B cell (primary cell): ENCODE measurements around the gene CD300LD. TPM values are rescaled to one million over a fixed set of nuclear protein-coding genes. Genes with fewer than 3 reads are reported as not detected.
A peak's percentile ranks its signal among the peaks of the same experiment; 100 is the strongest.

Experiments used
- ATAC-seq: fragments of 200-7000 bp; cut with Tn5 transposase; one replicate; pipeline ENCODE4 v1.10.0; 2021; ENCODE audit warnings: low read depth, mild to moderate bottlenecking, moderate number of reproducible peaks, moderate library complexity
- CTCF ChIA-PET: fragments of 350-600 bp; sonication (Branson Sonifier 250); formaldehyde crosslinking; loops from one replicate; lab custom pipeline; 2021; ENCODE audit warnings: antibody characterized with exemption, inconsistent platforms; lab: Charles Lee
- POLR2A ChIA-PET: fragments of 350-600 bp; sonication (Branson Sonifier 250); formaldehyde crosslinking; loops from one replicate; lab custom pipeline; 2021; ENCODE audit warnings: antibody characterized with exemption; lab: Charles Lee
- DNase-seq: peaks from one replicate; pipeline ENCODE4 v3.0.0; 2013
- H2AFZ ChIP-seq: 2 replicates; pipeline ENCODE4 v1.6.1; 2012; ENCODE audit warnings: mild to moderate bottlenecking, low read depth, low read length; ENCODE audit not compliant: insufficient read depth, poor library complexity, severe bottlenecking
- H3K27ac ChIP-seq, 2 donors: 1 replicate in 1 of 2; 2 replicates in 1 of 2; pipeline ENCODE4 v1.5.1; 2012 to 2013; ENCODE audit warnings: low read length in 2 of 2, mild to moderate bottlenecking in 2 of 2, moderate library complexity in 1 of 2
- H3K27me3 ChIP-seq, 4 experiments: fragments of 200-600 bp in 1 of 4; sonication (generic) in 1 of 4; replicated peaks in 1 of 4; 1 replicate in 2 of 4; 2 replicates in 2 of 4; pipeline versions ENCODE4 v1.6.1 to v1.7.0; 2013 to 2016; ENCODE audit warnings: low read length in 3 of 4, mild to moderate bottlenecking in 2 of 4, mixed read lengths in 1 of 4, moderate library complexity in 1 of 4; ENCODE audit not compliant: insufficient read depth in 4 of 4, control insufficient read depth in 3 of 4; ENCODE audit errors: control extremely low read depth in 1 of 4
- H3K36me3 ChIP-seq, 2 experiments: replicated peaks in 1 of 2; 1 replicate in 1 of 2; 2 replicates in 1 of 2; pipeline versions ENCODE4 v1.6.1 to v1.7.1; 2013; ENCODE audit warnings: low read length in 1 of 2; ENCODE audit not compliant: insufficient read depth in 2 of 2, control insufficient read depth in 1 of 2; ENCODE audit errors: control extremely low read depth in 1 of 2, extremely low read depth in 1 of 2
- H3K4me1 ChIP-seq, 2 donors: fragments of 200-600 bp in 1 of 2; sonication (generic) in 1 of 2; 1 replicate in 1 of 2; 2 replicates in 1 of 2; pipeline versions ENCODE4 v1.5.1 to v1.6.1; 2013 to 2017; ENCODE audit warnings: low read length in 2 of 2; ENCODE audit not compliant: control insufficient read depth in 2 of 2, insufficient read depth in 2 of 2
- H3K4me2 ChIP-seq: replicated peaks from 2 replicates; pipeline ENCODE3; 2012; ENCODE audit warnings: mild to moderate bottlenecking, low read depth, low read length; ENCODE audit not compliant: poor library complexity, severe bottlenecking
- H3K4me3 ChIP-seq, 5 experiments: fragments of 200-600 bp in 1 of 5; sonication (generic) in 1 of 5; 1 replicate in 3 of 5; 2 replicates in 2 of 5; pipeline versions ENCODE4 v1.5.1 to v1.7.0; 2011 to 2016; ENCODE audit warnings: low read length in 4 of 5, mild to moderate bottlenecking in 4 of 5, low read depth in 2 of 5, control low read depth in 1 of 5, moderate library complexity in 1 of 5; ENCODE audit not compliant: insufficient read depth in 1 of 5; ENCODE audit errors: control extremely low read depth in 1 of 5, extremely low read depth in 1 of 5
- H3K79me2 ChIP-seq: fragments of 200-600 bp; sonication (generic); one replicate; pipeline ENCODE4 v1.6.0; 2016; ENCODE audit warnings: low read length; ENCODE audit not compliant: control insufficient read depth, insufficient read depth
- H3K9ac ChIP-seq: fragments of 200-600 bp; sonication (generic); 2 replicates; pipeline ENCODE4 v1.6.1; 2017; ENCODE audit warnings: mild to moderate bottlenecking, low read length, moderate library complexity
- H3K9me3 ChIP-seq, 3 donors: one replicate each; pipeline versions ENCODE4 v1.6.1 to v1.7.1; 2013; ENCODE audit warnings: low read length in 2 of 3; ENCODE audit not compliant: control insufficient read depth in 2 of 3, insufficient read depth in 1 of 3; ENCODE audit errors: control extremely low read depth in 1 of 3
- H4K20me1 ChIP-seq: 2 replicates; pipeline ENCODE4 v1.6.0; 2012; ENCODE audit warnings: mild to moderate bottlenecking, low read length; ENCODE audit not compliant: insufficient read depth, control insufficient read depth, poor library complexity, severe bottlenecking
- H3K27ac Mint-ChIP-seq: one replicate; pipeline ENCODE4 v1.8.0; 2021; ENCODE audit warnings: mixed read lengths
- H3K27me3 Mint-ChIP-seq: one replicate; pipeline ENCODE4 v1.8.0; 2021; ENCODE audit warnings: mixed read lengths
- H3K4me1 Mint-ChIP-seq: one replicate; pipeline ENCODE4 v1.8.0; 2021; ENCODE audit warnings: mixed read lengths
- H3K4me3 Mint-ChIP-seq: one replicate; pipeline ENCODE4 v1.8.0; 2021; ENCODE audit warnings: mixed read lengths
- H3K9me3 Mint-ChIP-seq: one replicate; pipeline ENCODE4 v1.8.0; 2022; ENCODE audit warnings: mixed read lengths; ENCODE audit not compliant: insufficient read depth
- EZH2 ChIP-seq: IDR thresholded peaks from 2 replicates; pipeline ENCODE4 v1.6.1; 2012; ENCODE audit warnings: borderline replicate concordance, low read depth, mild to moderate bottlenecking, moderate library complexity, low read length; ENCODE audit not compliant: insufficient read depth, poor library complexity, severe bottlenecking
- WGBS: methylation state at CpG from one replicate; pipeline ENCODE4 v1.1.5; 2013; ENCODE audit warnings: missing lambda C conversion rate; ENCODE audit not compliant: insufficient coverage; 5-methylcytosine and 5-hydroxymethylcytosine counted together
- intact Hi-C: fragments of 100-400 bp; cut with micrococcal nuclease; formaldehyde crosslinking; loops from one replicate; pipeline ENCODE4 v1.10.0; 2022
- polyA plus RNA-seq: library from polyadenylated mRNA; depleted of rRNA; stranded (reverse); fragments of >200 nt; gene quantifications from 2 replicates; pipeline ENCODE4 v1.2.3, GENCODE V29; 2012
- total RNA-seq, 2 donors: library from RNA; stranded (reverse); fragments of 120-200 nt in 1 of 2; gene quantifications; 1 replicate in 1 of 2; 2 replicates in 1 of 2; pipeline versions ENCODE4 v1.2.3 to v1.2.4, GENCODE V29; 2013 to 2022
- TF ChIP-seq, protein P1 (sequence below): fragments of 200-600 bp; IDR thresholded peaks from one replicate; pipeline ENCODE4 v1.8.0; 2022; ENCODE audit warnings: antibody characterized with exemption, mild to moderate bottlenecking

CD300LD gene
- total and polyA plus RNA-seq, 2 donors (not counting 1 experiment from before 2014, with no cell fraction given) = not detected

DNA sequence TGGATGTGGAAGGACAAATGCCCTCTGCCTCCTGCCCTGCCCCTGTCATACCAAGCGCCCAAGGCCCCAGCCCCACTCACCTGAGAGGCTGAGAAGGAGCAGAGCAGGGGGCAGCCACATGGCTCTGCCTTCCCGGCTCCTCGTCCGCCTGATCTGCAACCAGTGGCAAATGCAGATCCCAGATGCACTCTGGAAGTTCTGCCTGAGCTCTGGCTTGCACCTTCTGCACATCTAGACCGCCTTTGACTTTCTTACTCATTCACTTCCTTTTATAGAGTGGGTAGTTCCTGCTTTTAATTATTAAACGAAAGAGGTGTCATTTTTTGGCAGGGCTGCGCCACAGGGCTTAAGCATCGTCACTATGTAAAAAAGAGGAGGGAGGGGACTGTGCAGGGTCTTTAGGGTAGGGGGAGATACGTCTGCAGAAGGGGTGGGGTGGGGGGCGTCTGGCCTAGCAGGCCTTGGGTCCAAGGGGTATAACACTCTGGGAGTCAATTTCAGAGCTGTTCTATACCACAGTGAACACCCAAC lies 60.8 kb downstream of the CD300LD start, which contains the start of gene CD300LB:
Gene CD300LB, minus strand, starts transcription at position 245 of the 531 bp plus-strand sequence. Its CDS starts 125 bp downstream, at position 120.
- no peak within 1 kb of the TSS for H3K27ac ChIP-seq
- DNase-seq (no peak), ATAC-seq (no peak)
- peaks cover 28 to 39% of the 10 kb centered on the region in 2 donors for H3K4me1 ChIP-seq
- H3K27ac Mint-ChIP-seq = peak within 1 kb of the TSS; percentile 41
- intact Hi-C loops = no loop called here
- 63% methylated on average over 3 of the region's 10 CpGs for WGBS
- peak within 1 kb of the TSS; percentile 38 for H3K4me2 ChIP-seq
- H3K9me3 ChIP-seq = no peaks in the 10 kb centered on the region
- POLR2A ChIA-PET = no interaction called here
- H3K36me3 ChIP-seq = no peaks in the 10 kb centered on the region
- H3K4me3 ChIP-seq = peak within 1 kb of the TSS in 1 of 5 experiments; percentile 7
- peak within 1 kb of the TSS; percentile 50 for H2AFZ ChIP-seq
- no peak for TF ChIP-seq EZH2
- TF ChIP-seq, protein P1, sequence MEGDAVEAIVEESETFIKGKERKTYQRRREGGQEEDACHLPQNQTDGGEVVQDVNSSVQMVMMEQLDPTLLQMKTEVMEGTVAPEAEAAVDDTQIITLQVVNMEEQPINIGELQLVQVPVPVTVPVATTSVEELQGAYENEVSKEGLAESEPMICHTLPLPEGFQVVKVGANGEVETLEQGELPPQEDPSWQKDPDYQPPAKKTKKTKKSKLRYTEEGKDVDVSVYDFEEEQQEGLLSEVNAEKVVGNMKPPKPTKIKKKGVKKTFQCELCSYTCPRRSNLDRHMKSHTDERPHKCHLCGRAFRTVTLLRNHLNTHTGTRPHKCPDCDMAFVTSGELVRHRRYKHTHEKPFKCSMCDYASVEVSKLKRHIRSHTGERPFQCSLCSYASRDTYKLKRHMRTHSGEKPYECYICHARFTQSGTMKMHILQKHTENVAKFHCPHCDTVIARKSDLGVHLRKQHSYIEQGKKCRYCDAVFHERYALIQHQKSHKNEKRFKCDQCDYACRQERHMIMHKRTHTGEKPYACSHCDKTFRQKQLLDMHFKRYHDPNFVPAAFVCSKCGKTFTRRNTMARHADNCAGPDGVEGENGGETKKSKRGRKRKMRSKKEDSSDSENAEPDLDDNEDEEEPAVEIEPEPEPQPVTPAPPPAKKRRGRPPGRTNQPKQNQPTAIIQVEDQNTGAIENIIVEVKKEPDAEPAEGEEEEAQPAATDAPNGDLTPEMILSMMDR = no peak
- no peaks in the 10 kb centered on the region for H4K20me1 ChIP-seq
- CTCF ChIA-PET = interaction anchor here (1.3 to 3.6 kb wide), 7 partner anchors 65 to 329 kb away, joined by 3 to 32 read pairs (median 6); partner anchors contain the start of genes CD300A and GPR142
- H3K9me3 Mint-ChIP-seq = no peaks in the 10 kb centered on the region
- no peak within 1 kb of the TSS for H3K9ac ChIP-seq
- H3K79me2 ChIP-seq = no peaks in the 10 kb centered on the region
- H3K4me1 Mint-ChIP-seq = peaks cover 29% of the 10 kb centered on the region
- peak within 1 kb of the TSS; percentile 50 for H3K4me3 Mint-ChIP-seq
- H3K27me3 Mint-ChIP-seq = peaks cover 3% of the 10 kb centered on the region
- H3K27me3 ChIP-seq = peaks cover 0 to 13% (median 2%) of the 10 kb centered on the region in 4 experiments

DNA sequence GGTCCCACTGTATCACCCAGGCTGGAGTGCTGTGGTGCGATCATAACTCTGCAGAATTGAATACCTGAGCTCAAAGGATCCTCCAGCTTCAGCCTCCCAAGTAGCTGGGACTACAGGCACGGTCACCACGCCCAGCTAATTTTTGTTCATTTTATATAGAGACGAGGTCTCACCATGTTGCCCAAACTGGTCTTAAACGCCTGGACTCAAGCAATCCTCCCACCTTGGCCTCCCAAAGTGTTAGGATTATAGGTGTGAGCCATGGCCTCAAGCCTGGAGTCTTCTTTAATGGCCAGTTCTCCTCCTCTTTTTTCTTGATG lies 61.3 kb downstream of the CD300LD start:
- DNase-seq (no peak), ATAC-seq (no peak)
- Histone ChIP-seq H3K4me1 (peaks cover 28 to 39% of the 10 kb centered on the region in 2 donors), H3K36me3 (no peaks in the 10 kb centered on the region), H3K9ac (no peak overlapping the region), H3K4me3 (no peak overlapping the region), H3K27me3 (peaks cover 0 to 13% (median 2%) of the 10 kb centered on the region in 4 experiments), H3K9me3 (no peaks in the 10 kb centered on the region), H4K20me1 (no peaks in the 10 kb centered on the region), H3K4me2 (no peak overlapping the region), H3K27ac (no peak overlapping the region), H3K79me2 (no peaks in the 10 kb centered on the region), H2AFZ (no peak overlapping the region)
- Mint-ChIP-seq H3K9me3 (no peaks in the 10 kb centered on the region), H3K27ac (no peak overlapping the region), H3K4me3 (no peak overlapping the region), H3K4me1 (peaks cover 29% of the 10 kb centered on the region), H3K27me3 (peaks cover 3% of the 10 kb centered on the region)
- POLR2A ChIA-PET = no interaction called here
- WGBS = 97% methylated on average over 4 of the region's 5 CpGs
- intact Hi-C loops = no loop called here
- TF ChIP-seq, protein P1 = no peak
- TF ChIP-seq EZH2 = no peak
- CTCF ChIA-PET = interaction anchor here (0.6 to 3.6 kb wide), 4 partner anchors 74 to 168 kb away, joined by 3 to 32 read pairs (median 16); partner anchors contain the start of gene GPR142
